ENCODE data around the gene XKR3.
"Not testable (repeated sequence)": the region's sequence is repeated elsewhere in the genome, so short reads cannot be mapped to it uniquely, and the experiment has no call there.

Gene XKR3

GRCh38 chr22:16801571-16801970, 23.6 kb downstream of the XKR3 start:
- Histone ChIP-seq H3K4me3 (replicated peaks; ENCODE audit: insufficient read depth, low read length) (no peak overlapping the region), H3K27me3 (ENCODE audit: insufficient read depth, poor library complexity, severe bottlenecking) (peaks cover 2% of the 10 kb centered on the region), H3K27ac (replicated peaks) (no peak overlapping the region)
- no peak for DNase-seq (ENCODE audit: low read depth in 1 of 2, low spot score in 1 of 2)
- TF ChIP-seq SPI1 (IDR thresholded peaks at IDR 0.05; ENCODE audit: borderline replicate concordance, low read depth), result no peak
- no peak for TF ChIP-seq REST (IDR thresholded peaks at IDR 0.05; ENCODE audit: insufficient replicate concordance, low read depth)
- TF ChIP-seq CTCF (IDR thresholded peaks at IDR 0.05; ENCODE audit: insufficient read depth, low read length), result no peak
- no peak for TF ChIP-seq POLR2AphosphoS5 (IDR thresholded peaks at IDR 0.05; ENCODE audit: low read depth)
- TF ChIP-seq GABPA (IDR thresholded peaks at IDR 0.05; ENCODE audit: low read depth), result no peak

- TF ChIP-seq POLR2AphosphoS5 (IDR thresholded peaks at IDR 0.05; ENCODE audit: low read depth) (no peak), CTCF (IDR thresholded peaks at IDR 0.05; ENCODE audit: insufficient read depth, low read length) (no peak), REST (IDR thresholded peaks at IDR 0.05; ENCODE audit: insufficient replicate concordance, low read depth) (no peak), GABPA (IDR thresholded peaks at IDR 0.05; ENCODE audit: low read depth) (no peak), SPI1 (IDR thresholded peaks at IDR 0.05; ENCODE audit: borderline replicate concordance, low read depth) (no peak)
- H3K27me3 ChIP-seq (ENCODE audit: insufficient read depth, poor library complexity, severe bottlenecking), result peaks cover 2% of the 10 kb centered on the region
- no peak overlapping the region for H3K27ac ChIP-seq (replicated peaks)
- H3K4me3 ChIP-seq (replicated peaks; ENCODE audit: insufficient read depth, low read length), result no peak overlapping the region
- no peak for DNase-seq (ENCODE audit: low read depth in 1 of 2, low spot score in 1 of 2)
These were observed 24.1 kb downstream of the XKR3 start for GRCh38 chr22:16801088-16801487.

- Histone ChIP-seq H3K27ac (replicated peaks) (no peak overlapping the region), H3K27me3 (ENCODE audit: insufficient read depth, poor library complexity, severe bottlenecking) (peaks cover 2% of the 10 kb centered on the region), H3K4me3 (replicated peaks; ENCODE audit: insufficient read depth, low read length) (no peak overlapping the region)
- no peak for DNase-seq (ENCODE audit: low read depth in 1 of 2, low spot score in 1 of 2)
- TF ChIP-seq SPI1 (IDR thresholded peaks at IDR 0.05; ENCODE audit: borderline replicate concordance, low read depth), result no peak
- TF ChIP-seq GABPA (IDR thresholded peaks at IDR 0.05; ENCODE audit: low read depth), result no peak
- TF ChIP-seq CTCF (IDR thresholded peaks at IDR 0.05; ENCODE audit: insufficient read depth, low read length), result no peak
- TF ChIP-seq POLR2AphosphoS5 (IDR thresholded peaks at IDR 0.05; ENCODE audit: low read depth), result no peak
- no peak for TF ChIP-seq REST (IDR thresholded peaks at IDR 0.05; ENCODE audit: insufficient replicate concordance, low read depth)
These were observed 24.9 kb downstream of the XKR3 start for GRCh38 chr22:16800358-16800757.

GRCh38 chr22:16795504-16795903, 29.7 kb downstream of the XKR3 start:
- not testable (repeated sequence) for DNase-seq (ENCODE audit: low read depth in 1 of 2, low spot score in 1 of 2); H3K27ac ChIP-seq (replicated peaks); H3K27me3 ChIP-seq (ENCODE audit: insufficient read depth, poor library complexity, severe bottlenecking); H3K4me3 ChIP-seq (replicated peaks; ENCODE audit: insufficient read depth, low read length)
